H1 (cell line): ENCODE measurements around the gene TMEM135.

Experiments used
- ATF3 ChIP-seq: IDR thresholded peaks from 2 replicates; pipeline ENCODE4 v1.6.1; 2011; ENCODE audit warnings: low read depth, mild to moderate bottlenecking, low read length; ENCODE audit not compliant: insufficient read depth
- CTCF ChIP-seq, 3 experiments: IDR thresholded peaks; 1 replicate in 2 of 3; 2 replicates in 1 of 3; pipeline versions ENCODE4 v1.5.1 to v1.6.1; 2011; ENCODE audit warnings: low read length in 3 of 3, mild to moderate bottlenecking in 3 of 3, inconsistent platforms in 2 of 3, low read depth in 1 of 3, moderate library complexity in 1 of 3; ENCODE audit not compliant: insufficient read depth in 1 of 3; ENCODE audit errors: control extremely low read depth in 1 of 3
- HDAC6 ChIP-seq: IDR thresholded peaks from one replicate; pipeline ENCODE4 v1.7.1; 2012; ENCODE audit warnings: low read depth, mild to moderate bottlenecking, inconsistent platforms, low read length, moderate library complexity
- JUND ChIP-seq: IDR thresholded peaks from 2 replicates; pipeline ENCODE4 v1.6.1; 2011; ENCODE audit warnings: mild to moderate bottlenecking, improper control_type of control experiment, low read length
- KDM1A ChIP-seq: fragments of 200-600, 300-600 bp; sonication (generic); IDR thresholded peaks from 2 replicates; pipeline ENCODE4 v1.7.1; 2016; ENCODE audit warnings: mild to moderate bottlenecking, low read length, borderline replicate concordance
- POLR2A ChIP-seq, 2 experiments: IDR thresholded peaks; 1 replicate in 1 of 2; 2 replicates in 1 of 2; pipeline ENCODE4 v1.6.1; 2011; ENCODE audit warnings: low read depth in 2 of 2, low read length in 2 of 2, mild to moderate bottlenecking in 2 of 2; ENCODE audit errors: control extremely low read depth in 1 of 2
- RAD21 ChIP-seq, 2 experiments: IDR thresholded peaks in 1 of 2; conservative IDR thresholded peaks in 1 of 2; 2 replicates each; pipeline ENCODE4 v1.6.1; 2011; ENCODE audit warnings: low read depth in 2 of 2, low read length in 2 of 2, improper control_type of control experiment in 1 of 2, inconsistent platforms in 1 of 2, mild to moderate bottlenecking in 1 of 2, moderate library complexity in 1 of 2
- RNF2 ChIP-seq: fragments of 200-900, 300-1000 bp; sonication (generic); IDR thresholded peaks from 2 replicates; pipeline ENCODE4 v1.7.1; 2016; ENCODE audit warnings: borderline replicate concordance, low read depth, mild to moderate bottlenecking, antibody characterized with exemption, low read length; ENCODE audit not compliant: poor library complexity, severe bottlenecking; ENCODE audit errors: missing control alignments
- TAF1 ChIP-seq: IDR thresholded peaks from 2 replicates; pipeline ENCODE4 v1.6.1; 2011; ENCODE audit warnings: mild to moderate bottlenecking, low read depth, low read length
- ZNF274 ChIP-seq: IDR thresholded peaks from 2 replicates; pipeline ENCODE4 v1.7.0; 2012; ENCODE audit warnings: low read length, borderline replicate concordance; ENCODE audit errors: extremely low read depth
- TF ChIP-seq, protein P1 (sequence below): IDR thresholded peaks from 2 replicates; pipeline ENCODE4 v1.6.1; 2012; ENCODE audit warnings: low read length, inconsistent platforms

- TF ChIP-seq POLR2A (IDR thresholded peaks at IDR 0.05; ENCODE audit: control extremely low read depth in 1 of 2, low read depth in 2 of 2, low read length in 2 of 2) (no peak), TAF1 (no peak), CTCF (IDR thresholded peaks at IDR 0.05; ENCODE audit: control extremely low read depth in 1 of 3, insufficient read depth in 1 of 3, low read depth in 1 of 3, low read length in 3 of 3) (no peak), HDAC6 (no peak), RAD21 (IDR thresholded peaks at IDR 0.05 in 1 of 2, conservative IDR thresholded peaks at IDR 0.05 in 1 of 2; ENCODE audit: low read depth in 2 of 2, low read length in 2 of 2) (no peak), RNF2 (no peak), ZNF274 (no peak), JUND (no peak), ATF3 (no peak), KDM1A (no peak)
- TF ChIP-seq, protein P1, sequence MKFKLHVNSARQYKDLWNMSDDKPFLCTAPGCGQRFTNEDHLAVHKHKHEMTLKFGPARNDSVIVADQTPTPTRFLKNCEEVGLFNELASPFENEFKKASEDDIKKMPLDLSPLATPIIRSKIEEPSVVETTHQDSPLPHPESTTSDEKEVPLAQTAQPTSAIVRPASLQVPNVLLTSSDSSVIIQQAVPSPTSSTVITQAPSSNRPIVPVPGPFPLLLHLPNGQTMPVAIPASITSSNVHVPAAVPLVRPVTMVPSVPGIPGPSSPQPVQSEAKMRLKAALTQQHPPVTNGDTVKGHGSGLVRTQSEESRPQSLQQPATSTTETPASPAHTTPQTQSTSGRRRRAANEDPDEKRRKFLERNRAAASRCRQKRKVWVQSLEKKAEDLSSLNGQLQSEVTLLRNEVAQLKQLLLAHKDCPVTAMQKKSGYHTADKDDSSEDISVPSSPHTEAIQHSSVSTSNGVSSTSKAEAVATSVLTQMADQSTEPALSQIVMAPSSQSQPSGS: no peak
Measured at GRCh38 chr11:87092567-87092966, 54.8 kb downstream of the TMEM135 start.
